Body of pancreas (tissue), 4 donors: Measurements from ENCODE around the gene TMCC3.

ENCODE experiments used
- POLR2A ChIP-seq, 3 donors: fragments of 450-650 bp; IDR thresholded peaks; one replicate each; pipeline ENCODE4 v1.6.1; 2016; ENCODE audit warnings: antibody characterized with exemption in 3 of 3, mild to moderate bottlenecking in 2 of 3
- TF ChIP-seq, protein P1 (sequence below), 7 experiments: fragments of 450-650 bp in 4 of 7; fragments of 200-600 bp in 3 of 7; sonication (generic) in 3 of 7; IDR thresholded peaks; one replicate each; pipeline ENCODE4 v1.5.1; 2016 to 2019; ENCODE audit warnings: antibody characterized with exemption in 7 of 7

DNA sequence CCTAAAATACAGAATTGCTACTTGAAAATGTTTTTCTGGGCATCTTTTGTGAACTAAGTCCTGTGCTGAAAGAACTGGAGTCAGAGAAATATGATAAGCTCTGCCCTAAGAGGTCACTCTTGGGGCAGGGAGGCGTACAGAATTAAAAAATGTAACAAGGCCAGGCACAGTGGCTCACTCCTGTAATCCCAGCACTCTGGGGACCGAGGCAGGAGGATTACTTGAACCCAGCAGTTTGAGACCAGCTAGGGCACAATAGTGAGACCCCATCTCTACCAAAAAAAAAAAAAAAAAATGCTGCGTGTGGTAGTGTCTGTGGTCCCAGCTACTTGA, 46.0 kb downstream of the TMCC3 start:
- TF ChIP-seq, protein P1, sequence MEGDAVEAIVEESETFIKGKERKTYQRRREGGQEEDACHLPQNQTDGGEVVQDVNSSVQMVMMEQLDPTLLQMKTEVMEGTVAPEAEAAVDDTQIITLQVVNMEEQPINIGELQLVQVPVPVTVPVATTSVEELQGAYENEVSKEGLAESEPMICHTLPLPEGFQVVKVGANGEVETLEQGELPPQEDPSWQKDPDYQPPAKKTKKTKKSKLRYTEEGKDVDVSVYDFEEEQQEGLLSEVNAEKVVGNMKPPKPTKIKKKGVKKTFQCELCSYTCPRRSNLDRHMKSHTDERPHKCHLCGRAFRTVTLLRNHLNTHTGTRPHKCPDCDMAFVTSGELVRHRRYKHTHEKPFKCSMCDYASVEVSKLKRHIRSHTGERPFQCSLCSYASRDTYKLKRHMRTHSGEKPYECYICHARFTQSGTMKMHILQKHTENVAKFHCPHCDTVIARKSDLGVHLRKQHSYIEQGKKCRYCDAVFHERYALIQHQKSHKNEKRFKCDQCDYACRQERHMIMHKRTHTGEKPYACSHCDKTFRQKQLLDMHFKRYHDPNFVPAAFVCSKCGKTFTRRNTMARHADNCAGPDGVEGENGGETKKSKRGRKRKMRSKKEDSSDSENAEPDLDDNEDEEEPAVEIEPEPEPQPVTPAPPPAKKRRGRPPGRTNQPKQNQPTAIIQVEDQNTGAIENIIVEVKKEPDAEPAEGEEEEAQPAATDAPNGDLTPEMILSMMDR (IDR thresholded peaks at IDR 0.05), result no peak
- no peak for TF ChIP-seq POLR2A (IDR thresholded peaks at IDR 0.05)
